RWPE2 (cell line): ENCODE measurements around the gene LGSN.

Experiments used
- ATAC-seq: fragments of 200-7000 bp; cut with Tn5 transposase; 3 replicates; pipeline ENCODE4 v1.9.1; 2021; ENCODE audit warnings: low read depth
- DNase-seq: peaks from one replicate; pipeline ENCODE4 v3.0.0-alpha.2; 2020; ENCODE audit warnings: low spot score
- H3K27ac ChIP-seq: fragments of 450-650 bp; 2 replicates; pipeline ENCODE4 v1.5.1; 2017; ENCODE audit warnings: mild to moderate bottlenecking; ENCODE audit not compliant: poor library complexity, severe bottlenecking
- H3K27me3 ChIP-seq: fragments of 250-450 bp; sonication (Bioruptor Pico); 2 replicates; pipeline ENCODE4 v1.5.1; 2021; ENCODE audit warnings: mild to moderate bottlenecking, moderate library complexity; ENCODE audit not compliant: insufficient read depth, poor library complexity, severe bottlenecking
- H3K36me3 ChIP-seq: fragments of 250-450 bp; sonication (Bioruptor Pico); 2 replicates; pipeline ENCODE4 v1.5.1; 2020; ENCODE audit warnings: low read depth, mild to moderate bottlenecking, moderate library complexity
- H3K4me1 ChIP-seq: fragments of 250-450 bp; sonication (Bioruptor Pico); 2 replicates; pipeline ENCODE4 v1.5.1; 2021; ENCODE audit warnings: mild to moderate bottlenecking, moderate library complexity; ENCODE audit not compliant: insufficient read depth, poor library complexity, severe bottlenecking
- H3K4me3 ChIP-seq: fragments of 250-450 bp; sonication (Bioruptor Pico); 2 replicates; pipeline ENCODE4 v1.5.1; 2021; ENCODE audit warnings: mild to moderate bottlenecking, moderate library complexity; ENCODE audit not compliant: severe bottlenecking
- H3K9me3 ChIP-seq: fragments of 250-450 bp; sonication (Bioruptor Pico); 2 replicates; pipeline ENCODE4 v1.5.1; 2021; ENCODE audit warnings: mild to moderate bottlenecking, moderate library complexity; ENCODE audit not compliant: severe bottlenecking
- CTCF ChIP-seq: fragments of 450-650 bp; IDR thresholded peaks from one replicate; pipeline ENCODE4 v1.5.1; 2017; ENCODE audit warnings: mild to moderate bottlenecking, moderate library complexity; ENCODE audit not compliant: poor library complexity, severe bottlenecking

Gene LGSN

GRCh38 chr6:63290492-63291058 lies 29.2 kb downstream of the LGSN start:
- no peaks in the 10 kb centered on the region for H3K4me1 ChIP-seq
- no peak for TF ChIP-seq CTCF
- no peak overlapping the region for H3K4me3 ChIP-seq
- no peak overlapping the region for H3K27ac ChIP-seq
- no peaks in the 10 kb centered on the region for H3K36me3 ChIP-seq
- DNase-seq, result no peak
- no peaks in the 10 kb centered on the region for H3K9me3 ChIP-seq
- peaks cover 3% of the 10 kb centered on the region for H3K27me3 ChIP-seq
- no peak for ATAC-seq

GRCh38 chr6:63289269-63289872 lies 30.4 kb downstream of the LGSN start:
- DNase-seq, result no peak
- Histone ChIP-seq H3K4me1 (no peaks in the 10 kb centered on the region), H3K9me3 (no peaks in the 10 kb centered on the region), H3K36me3 (no peaks in the 10 kb centered on the region), H3K4me3 (no peak overlapping the region), H3K27ac (no peak overlapping the region), H3K27me3 (peaks cover 3% of the 10 kb centered on the region)
- TF ChIP-seq CTCF, result no peak
- ATAC-seq, result no peak

GRCh38 chr6:63280639-63281180 lies 39.1 kb downstream of the LGSN start:
- no peaks in the 10 kb centered on the region for H3K36me3 ChIP-seq
- H3K4me1 ChIP-seq, result no peaks in the 10 kb centered on the region
- no peak for ATAC-seq
- TF ChIP-seq CTCF, result no peak
- H3K27me3 ChIP-seq, result peaks cover 9% of the 10 kb centered on the region
- H3K9me3 ChIP-seq, result no peaks in the 10 kb centered on the region
- H3K27ac ChIP-seq, result no peak overlapping the region
- no peak for DNase-seq
- no peak overlapping the region for H3K4me3 ChIP-seq

- no peak for ATAC-seq
These were observed 40.9 kb downstream of the LGSN start for GRCh38 chr6:63278916-63279315.

More at GRCh38 chr6:63278916-63279315, 40.9 kb downstream of the LGSN start:
- Histone ChIP-seq H3K27me3 (peaks cover 8% of the 10 kb centered on the region), H3K4me1 (no peaks in the 10 kb centered on the region), H3K4me3 (no peak overlapping the region), H3K27ac (no peak overlapping the region), H3K9me3 (no peaks in the 10 kb centered on the region), H3K36me3 (no peaks in the 10 kb centered on the region)
- no peak for DNase-seq
- TF ChIP-seq CTCF, result no peak
